Body of pancreas (tissue), 4 donors: ENCODE measurements around the gene DMRTB1.

Experiments
- CTCF ChIP-seq, 7 experiments: fragments of 450-650 bp in 4 of 7; fragments of 200-600 bp in 3 of 7; sonication (generic) in 3 of 7; IDR thresholded peaks; one replicate each; pipeline ENCODE4 v1.5.1; 2016 to 2019; ENCODE audit warnings: antibody characterized with exemption in 7 of 7
- POLR2A ChIP-seq, 3 donors: fragments of 450-650 bp; IDR thresholded peaks; one replicate each; pipeline ENCODE4 v1.6.1; 2016; ENCODE audit warnings: antibody characterized with exemption in 3 of 3, mild to moderate bottlenecking in 2 of 3

- TF ChIP-seq CTCF (IDR thresholded peaks at IDR 0.05) (no peak), POLR2A (IDR thresholded peaks at IDR 0.05) (no peak)
Observed at GRCh38 chr1:53505401-53505800, 46.2 kb downstream of the DMRTB1 start.
